GM06990 (cell line): ENCODE measurements around the gene SCAF4.
"Not testable (repeated sequence)": the region's sequence is repeated elsewhere in the genome, so short reads cannot be mapped to it uniquely, and the experiment has no call there.

Experiments used
- DNase-seq: peaks from one replicate; pipeline ENCODE4 v3.0.0-alpha.2; 2011; ENCODE audit not compliant: insufficient read length; ENCODE audit errors: extremely low read depth
- H3K27me3 ChIP-seq: replicated peaks from 2 replicates; pipeline ENCODE4 v1.6.0; 2011; ENCODE audit warnings: low read length; ENCODE audit not compliant: control insufficient read depth, insufficient read depth
- H3K36me3 ChIP-seq: 2 replicates; pipeline ENCODE4 v1.5.1; 2011; ENCODE audit warnings: low read length; ENCODE audit not compliant: control insufficient read depth, insufficient read depth
- H3K4me3 ChIP-seq: replicated peaks from 2 replicates; pipeline ENCODE4 v1.5.1; 2011; ENCODE audit warnings: low read depth, mild to moderate bottlenecking, control low read depth, low read length
- CTCF ChIP-seq: IDR thresholded peaks from 2 replicates; pipeline ENCODE4 v1.5.1; 2011; ENCODE audit warnings: low read length, control low read depth, mild to moderate bottlenecking, inconsistent platforms; ENCODE audit not compliant: insufficient read depth, poor library complexity, severe bottlenecking

SCAF4 gene

GRCh38 chr21:31750843-31751242, 18.9 kb upstream of the SCAF4 start:
- Histone ChIP-seq H3K36me3 (no peaks in the 10 kb centered on the region), H3K4me3 (no peak overlapping the region), H3K27me3 (no peaks in the 10 kb centered on the region)
- DNase-seq: no peak
- TF ChIP-seq CTCF: no peak

GRCh38 chr21:31744182-31744800, 12.4 kb upstream of the SCAF4 start:
- no peaks in the 10 kb centered on the region for H3K27me3 ChIP-seq
- DNase-seq: no peak
- no peak for TF ChIP-seq CTCF
- no peaks in the 10 kb centered on the region for H3K36me3 ChIP-seq
- H3K4me3 ChIP-seq: no peak overlapping the region

GRCh38 chr21:31743712-31744111, 11.8 kb upstream of the SCAF4 start:
- TF ChIP-seq CTCF: no peak

GRCh38 chr21:31741116-31741515, 9.2 kb upstream of the SCAF4 start:
- H3K36me3 ChIP-seq: no peaks in the 10 kb centered on the region
- no peak for DNase-seq
- H3K27me3 ChIP-seq: no peaks in the 10 kb centered on the region
- no peak overlapping the region for H3K4me3 ChIP-seq
- TF ChIP-seq CTCF: no peak

More at GRCh38 chr21:31743712-31744111, 11.8 kb upstream of the SCAF4 start:
- Histone ChIP-seq H3K36me3 (no peaks in the 10 kb centered on the region), H3K27me3 (no peaks in the 10 kb centered on the region), H3K4me3 (no peak overlapping the region)
- no peak for DNase-seq

GRCh38 chr21:31737586-31738397, 5.9 kb upstream of the SCAF4 start:
- not testable (repeated sequence) for DNase-seq, H3K4me3 ChIP-seq, H3K36me3 ChIP-seq, H3K27me3 ChIP-seq

GRCh38 chr21:31735511-31735992, 3.6 kb upstream of the SCAF4 start:
- no peak for TF ChIP-seq CTCF
- DNase-seq: no peak

More at GRCh38 chr21:31735511-31735992, 3.6 kb upstream of the SCAF4 start:
- no peaks in the 10 kb centered on the region for H3K27me3 ChIP-seq
- H3K4me3 ChIP-seq: no peak overlapping the region
- H3K36me3 ChIP-seq: no peaks in the 10 kb centered on the region
